ENCODE results near the gene MYO18A. TPM values are rescaled to one million over a fixed set of nuclear protein-coding genes. Genes with fewer than 3 reads are reported as not detected.
A peak's percentile ranks its signal among the peaks of the same experiment; 100 is the strongest.

Gene MYO18A
- total RNA-seq, 2 donors from 2014 or later: 84.8 to 110 TPM

DNA sequence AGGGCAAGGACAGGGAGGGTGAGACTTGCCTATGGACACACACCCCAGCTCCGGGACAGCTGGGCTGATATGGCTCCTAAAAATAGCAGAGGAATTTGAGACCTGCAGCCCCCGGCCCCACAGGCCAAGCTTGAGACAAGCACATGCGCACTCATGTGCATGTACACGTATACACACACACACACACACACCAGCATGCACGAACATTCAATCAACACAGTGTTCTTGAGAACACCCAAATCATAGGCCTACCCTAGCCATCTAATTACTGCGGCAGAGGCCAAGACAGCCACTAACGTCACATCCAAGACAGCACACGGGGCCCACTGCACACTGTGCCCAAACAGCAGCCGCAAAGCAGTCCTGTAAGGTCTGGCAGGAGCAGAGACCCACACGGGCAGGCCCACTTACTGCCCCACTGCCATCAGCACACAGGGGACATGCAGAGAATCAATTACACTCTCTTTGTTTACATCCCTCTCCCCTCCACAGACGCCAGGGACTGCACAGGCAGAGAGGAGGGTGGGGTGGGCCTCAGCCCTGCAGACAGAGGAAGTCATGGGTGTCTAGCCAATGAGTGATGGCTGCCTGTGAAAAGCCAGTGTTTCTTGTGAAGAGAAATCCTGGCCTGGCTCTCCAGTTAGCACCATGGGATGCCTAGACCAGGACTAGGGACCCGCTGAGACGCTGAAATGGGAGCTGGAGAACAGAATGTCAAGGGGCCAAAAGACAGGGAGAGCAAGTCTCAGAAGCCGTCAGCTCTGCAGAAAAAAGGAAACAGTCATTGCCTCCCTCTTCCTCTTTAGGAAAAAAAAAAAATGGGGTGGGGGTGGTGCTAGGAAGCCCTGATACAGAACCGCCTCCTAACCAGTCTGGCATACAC lies 39.3 kb downstream of the MYO18A start:
- peak in 1 of 2 donors; percentile 35 for DNase-seq
- ATAC-seq: no peak
- intact Hi-C loops (cut with DNase I, micrococcal nuclease): no loop called here

DNA sequence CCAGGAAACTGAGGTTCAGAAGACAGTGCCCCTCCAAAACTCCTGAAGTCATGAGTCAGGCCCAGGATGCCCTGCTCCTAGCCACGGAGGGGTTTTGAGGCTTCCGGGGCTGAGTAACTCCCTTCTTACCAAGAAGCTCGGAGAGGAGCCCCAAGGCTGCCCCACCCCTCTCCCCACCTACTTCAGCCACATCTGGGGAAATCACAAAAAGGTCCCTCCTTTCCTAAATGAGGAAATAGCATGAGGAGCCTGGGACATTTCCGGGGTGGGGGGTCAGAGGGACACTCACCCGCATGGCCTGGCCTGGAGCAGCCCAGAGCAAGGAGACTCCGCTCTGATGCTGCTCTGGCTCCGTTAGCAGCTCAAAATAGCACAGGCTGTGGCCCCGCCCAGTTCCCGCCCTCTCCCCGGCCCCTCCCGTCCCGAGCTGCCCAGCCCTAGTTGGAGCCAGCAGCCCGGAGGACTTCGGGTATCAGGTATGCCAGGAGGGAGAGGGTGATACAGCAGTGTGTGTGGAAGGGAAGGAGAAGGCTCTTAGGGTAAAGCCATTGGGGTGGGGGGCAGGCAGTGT lies 40.1 kb downstream of the MYO18A start:
- intact Hi-C loops (cut with DNase I, micrococcal nuclease): no loop called here
- ATAC-seq (peak; percentile 89), DNase-seq (peak; percentile 80 to 90)

DNA sequence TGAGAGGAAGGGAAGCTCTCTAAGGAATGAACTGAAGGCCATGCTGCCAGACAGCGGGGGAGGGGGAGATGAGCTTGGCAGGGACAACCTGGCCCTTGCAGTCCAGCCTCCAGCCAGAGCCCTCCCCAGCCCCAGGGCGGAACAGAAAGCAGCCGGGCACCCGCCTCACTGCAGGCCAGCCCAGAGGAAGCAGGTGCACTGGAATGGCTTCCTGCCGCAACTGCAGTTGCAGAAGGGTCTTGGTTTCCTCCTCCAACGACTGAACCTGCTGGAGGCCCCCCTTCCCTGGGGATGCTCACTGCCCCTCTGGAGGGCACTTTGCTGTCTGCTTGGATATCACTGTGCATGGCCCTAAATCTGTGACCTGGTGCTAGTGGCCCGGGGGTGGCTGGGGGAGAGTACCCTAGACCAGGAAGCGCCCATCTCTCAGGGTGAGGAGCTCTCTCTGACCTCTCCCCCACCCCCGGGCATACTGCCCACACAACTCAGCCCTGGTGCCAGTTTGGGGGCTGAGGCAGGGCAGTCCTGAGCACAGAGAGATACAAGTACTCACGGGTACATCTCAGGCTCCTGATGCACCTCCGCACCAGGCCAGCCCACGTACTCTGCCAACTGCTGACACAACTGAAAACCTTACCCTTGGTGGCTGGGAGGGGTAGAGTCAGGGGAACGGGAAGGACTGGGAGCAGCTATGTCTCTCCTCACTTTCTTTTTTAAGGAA lies 41.1 kb downstream of the MYO18A start:
- no peak for ATAC-seq
- intact Hi-C loops (cut with DNase I, micrococcal nuclease): no loop called here

GRCh38 chr17:29138184-29138955 lies 41.8 kb downstream of the MYO18A start:
- DNase-seq: no peak
- no peak for ATAC-seq
- intact Hi-C loops (cut with DNase I, micrococcal nuclease): no loop called here

More for the DNA sequence above, 41.1 kb downstream of the MYO18A start:
- peak in 1 of 2 donors; percentile 62 for DNase-seq

DNA sequence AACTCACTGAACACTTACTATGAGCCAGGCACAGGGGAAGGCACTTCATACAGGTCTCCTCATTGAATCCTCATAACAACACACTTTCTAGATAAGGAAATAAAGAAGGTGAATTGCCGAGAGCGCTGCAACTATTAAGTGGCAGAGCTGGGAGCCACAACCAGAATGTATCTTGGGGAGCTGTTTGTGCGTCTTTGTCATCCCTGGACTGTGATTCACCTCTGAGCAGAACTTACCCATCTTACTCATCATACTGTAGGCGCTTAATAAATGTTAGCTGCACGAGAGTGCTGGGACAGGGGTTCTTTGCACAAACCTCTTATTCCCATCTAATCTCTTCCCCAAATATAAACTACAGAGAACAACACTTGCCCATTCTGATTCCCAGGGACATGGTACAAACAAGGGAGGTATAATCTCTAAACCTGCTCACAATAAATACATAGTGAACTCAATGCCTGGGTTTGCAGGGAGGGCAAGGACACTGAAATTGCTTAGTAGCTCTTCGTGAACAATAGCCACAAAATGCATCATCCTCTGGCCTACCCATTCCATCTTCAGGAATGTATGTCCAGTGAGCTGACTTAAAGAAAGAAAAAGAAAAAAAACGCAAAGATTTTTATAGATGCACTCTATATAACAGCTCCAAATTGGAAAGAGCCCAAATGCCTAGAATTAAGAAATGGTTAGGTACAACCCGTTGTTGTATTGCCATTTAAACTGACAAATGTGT lies 43.0 kb downstream of the MYO18A start:
- intact Hi-C loops (cut with DNase I, micrococcal nuclease): no loop called here
- ATAC-seq: no peak
- no peak for DNase-seq

- intact Hi-C loops (cut with DNase I, micrococcal nuclease): no loop called here
- no peak for DNase-seq
Observed at GRCh38 chr17:29135464-29135863, 44.7 kb downstream of the MYO18A start.

GRCh38 chr17:29133121-29133713 lies 47.0 kb downstream of the MYO18A start:
- no peak for DNase-seq
- intact Hi-C loops (cut with DNase I, micrococcal nuclease): no loop called here
- ATAC-seq: peak; percentile 16

More at GRCh38 chr17:29135464-29135863, 44.7 kb downstream of the MYO18A start:
- ATAC-seq: no peak

DNA sequence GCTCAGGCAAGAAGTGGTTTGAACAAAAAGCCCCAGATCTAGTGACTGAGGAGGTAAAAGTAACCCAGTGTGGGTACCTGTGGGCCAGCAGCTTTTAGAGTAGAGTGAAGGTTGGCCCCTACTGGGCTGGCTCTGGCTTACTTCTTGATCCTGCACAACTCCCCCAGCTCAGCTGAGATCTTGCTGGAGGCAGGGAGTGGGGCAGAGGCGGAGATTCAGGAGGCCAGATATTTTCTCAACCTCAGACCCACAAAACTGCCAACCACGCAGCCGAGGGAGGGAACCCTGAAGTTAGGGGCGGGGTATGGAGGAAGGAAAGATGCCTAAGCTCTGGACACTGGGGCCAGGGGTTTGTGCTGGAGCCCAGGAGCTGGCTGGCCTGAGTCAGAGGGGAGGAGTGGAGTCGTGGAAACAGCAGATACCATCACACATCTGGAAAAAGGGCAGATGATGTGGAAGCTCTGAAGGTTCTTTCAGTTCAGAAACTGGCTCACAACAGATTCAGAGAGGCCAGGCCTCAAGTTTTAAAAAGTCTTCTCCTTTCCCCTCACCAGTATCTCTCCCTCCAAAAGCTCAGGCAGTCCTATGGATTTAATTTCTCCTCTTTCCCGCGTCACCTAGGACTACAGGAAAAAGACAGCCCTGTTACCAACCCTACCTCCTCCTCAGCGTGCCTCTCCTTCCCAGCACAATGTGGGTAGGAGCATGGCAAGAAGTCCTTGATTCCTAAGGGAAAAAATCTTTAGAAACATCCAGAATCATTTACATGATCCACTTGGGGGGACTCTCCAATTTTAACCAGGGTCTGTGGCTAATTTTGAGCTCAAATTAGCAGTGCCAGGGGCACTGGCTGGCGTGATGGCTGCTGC lies 48.1 kb downstream of the MYO18A start:
- DNase-seq (no peak), ATAC-seq (no peak)
- intact Hi-C loops (cut with DNase I, micrococcal nuclease): no loop called here

DNA sequence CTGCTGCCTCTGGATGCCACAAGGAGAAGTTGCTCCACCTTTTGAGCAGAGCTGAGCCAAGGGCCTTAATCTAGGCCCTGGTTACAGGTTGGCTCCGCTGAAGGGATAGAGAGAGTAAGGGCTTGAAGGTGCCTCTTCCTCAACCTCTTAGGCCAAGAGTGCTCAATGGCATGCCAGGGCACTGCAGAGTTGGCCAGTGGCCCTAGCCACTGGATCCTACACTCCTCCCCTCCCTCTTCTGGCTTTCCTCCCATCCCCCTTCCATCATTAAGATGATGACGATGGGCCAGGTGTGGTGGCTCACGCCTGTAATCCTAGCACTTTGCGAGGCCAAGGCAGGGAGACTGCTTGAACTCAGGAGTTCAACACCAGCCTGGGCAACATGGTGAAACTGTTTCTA lies 50.5 kb downstream of the MYO18A start:
- intact Hi-C loops (cut with DNase I, micrococcal nuclease): no loop called here
- no peak for ATAC-seq
- no peak for DNase-seq

GRCh38 chr17:29127840-29128239 lies 52.4 kb downstream of the MYO18A start:
- no peak for ATAC-seq
- intact Hi-C loops (cut with DNase I, micrococcal nuclease): no loop called here
- no peak for DNase-seq

DNA sequence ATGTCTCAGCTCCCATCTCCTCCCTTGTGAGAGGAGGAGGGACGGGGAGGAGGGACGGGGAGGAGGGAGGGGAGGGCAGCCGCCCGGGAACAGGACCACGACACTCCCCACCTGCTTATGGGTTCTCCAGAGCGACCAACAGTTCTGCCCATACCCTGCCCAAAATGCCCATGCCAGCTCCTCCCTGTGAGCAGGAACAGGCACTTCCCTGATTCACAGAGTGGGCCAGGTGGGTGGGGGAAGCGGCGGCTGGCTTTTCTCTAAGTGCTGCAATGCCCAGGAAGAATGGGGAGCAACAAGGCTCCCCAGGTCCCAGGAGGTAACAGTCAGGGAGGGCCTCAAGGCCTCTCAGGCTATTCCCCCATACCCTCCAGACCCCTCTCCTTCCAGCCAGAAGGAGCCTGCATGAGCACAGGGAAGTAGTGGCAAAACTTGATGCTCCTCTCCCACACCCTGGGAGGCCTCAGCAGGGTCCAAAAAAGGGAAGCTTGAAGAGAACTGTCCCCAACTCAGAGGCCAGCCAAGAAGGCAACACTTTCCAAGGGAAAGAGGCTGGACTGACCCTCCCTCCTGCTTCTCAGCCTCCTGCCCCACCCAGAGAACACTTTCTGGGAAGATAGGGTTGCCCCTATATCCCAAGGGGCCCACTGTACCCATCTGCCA lies 53.8 kb downstream of the MYO18A start:
- intact Hi-C loops (cut with DNase I, micrococcal nuclease): no loop called here
- ATAC-seq (no peak), DNase-seq (no peak)

DNA sequence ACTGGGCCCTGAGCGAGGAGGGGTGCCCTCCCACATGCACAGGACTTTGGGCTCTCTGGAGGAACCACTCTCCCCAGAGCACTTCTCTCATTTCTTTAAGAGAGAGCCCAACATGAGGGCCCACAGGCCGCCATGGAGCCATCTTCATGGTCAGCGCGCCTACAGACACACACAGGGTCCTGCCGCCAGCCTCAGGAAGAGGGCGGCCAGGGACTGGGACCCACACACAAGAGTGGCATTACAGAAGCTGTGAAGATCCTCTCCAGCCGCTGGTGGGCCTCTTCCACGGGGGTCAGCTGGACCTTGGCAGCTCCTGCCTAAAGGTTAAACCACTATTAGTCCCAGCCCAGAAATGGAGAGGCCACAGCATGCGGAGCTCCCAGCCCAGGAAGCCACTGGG lies 54.5 kb downstream of the MYO18A start:
- no peak for DNase-seq
- no peak for ATAC-seq
- intact Hi-C loops (cut with DNase I, micrococcal nuclease): no loop called here

DNA sequence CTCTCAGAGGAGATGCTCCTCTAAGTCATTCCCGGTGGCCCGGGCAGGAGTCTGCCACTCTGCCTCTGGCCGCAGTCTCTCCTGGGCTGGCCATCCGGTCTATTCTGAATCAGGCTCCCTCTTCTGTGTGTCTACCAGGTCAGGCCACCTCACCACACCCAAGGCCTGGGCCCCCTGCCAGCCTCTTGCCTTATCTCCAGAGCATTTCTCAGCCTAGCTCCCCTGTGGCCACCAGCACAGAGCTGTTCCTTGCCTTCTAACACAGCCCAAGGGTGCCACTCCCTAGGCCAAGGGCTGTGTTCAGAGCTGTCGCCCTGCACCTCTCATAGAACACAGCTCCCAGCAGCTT lies 55.3 kb downstream of the MYO18A start:
- intact Hi-C loops (cut with DNase I, micrococcal nuclease): no loop called here
- DNase-seq (peak; percentile 80 to 86), ATAC-seq (peak; percentile 87)

- intact Hi-C loops (cut with DNase I, micrococcal nuclease): no loop called here
- DNase-seq: no peak
- ATAC-seq: peak; percentile 71
Observed at GRCh38 chr17:29124135-29124924, 55.9 kb downstream of the MYO18A start.

GRCh38 chr17:29123111-29123510 lies 57.1 kb downstream of the MYO18A start:
- no peak for DNase-seq
- intact Hi-C loops (cut with DNase I, micrococcal nuclease): no loop called here
- ATAC-seq: no peak

- no peak for DNase-seq
- ATAC-seq: no peak
- intact Hi-C loops (cut with DNase I, micrococcal nuclease): no loop called here
Observed at GRCh38 chr17:29121442-29121841, 58.8 kb downstream of the MYO18A start.
